A673 (cell line): ENCODE results near the gene ASIC3.

Experiments
- EZH2 ChIP-seq: fragments of 200-600 bp; sonication (generic); IDR thresholded peaks from 2 replicates; pipeline ENCODE4 v1.6.1; 2017; ENCODE audit warnings: borderline replicate concordance, low read depth, mild to moderate bottlenecking, mixed read lengths, antibody characterized with exemption, low read length; ENCODE audit not compliant: poor library complexity, severe bottlenecking
- TF ChIP-seq, protein P1 (sequence below): fragments of 300-800, 200-600 bp; sonication (generic); conservative IDR thresholded peaks from 2 replicates; pipeline ENCODE4 v1.5.1; 2017; ENCODE audit warnings: low read depth, mild to moderate bottlenecking, antibody characterized with exemption, low read length, moderate library complexity, mixed read lengths

DNA sequence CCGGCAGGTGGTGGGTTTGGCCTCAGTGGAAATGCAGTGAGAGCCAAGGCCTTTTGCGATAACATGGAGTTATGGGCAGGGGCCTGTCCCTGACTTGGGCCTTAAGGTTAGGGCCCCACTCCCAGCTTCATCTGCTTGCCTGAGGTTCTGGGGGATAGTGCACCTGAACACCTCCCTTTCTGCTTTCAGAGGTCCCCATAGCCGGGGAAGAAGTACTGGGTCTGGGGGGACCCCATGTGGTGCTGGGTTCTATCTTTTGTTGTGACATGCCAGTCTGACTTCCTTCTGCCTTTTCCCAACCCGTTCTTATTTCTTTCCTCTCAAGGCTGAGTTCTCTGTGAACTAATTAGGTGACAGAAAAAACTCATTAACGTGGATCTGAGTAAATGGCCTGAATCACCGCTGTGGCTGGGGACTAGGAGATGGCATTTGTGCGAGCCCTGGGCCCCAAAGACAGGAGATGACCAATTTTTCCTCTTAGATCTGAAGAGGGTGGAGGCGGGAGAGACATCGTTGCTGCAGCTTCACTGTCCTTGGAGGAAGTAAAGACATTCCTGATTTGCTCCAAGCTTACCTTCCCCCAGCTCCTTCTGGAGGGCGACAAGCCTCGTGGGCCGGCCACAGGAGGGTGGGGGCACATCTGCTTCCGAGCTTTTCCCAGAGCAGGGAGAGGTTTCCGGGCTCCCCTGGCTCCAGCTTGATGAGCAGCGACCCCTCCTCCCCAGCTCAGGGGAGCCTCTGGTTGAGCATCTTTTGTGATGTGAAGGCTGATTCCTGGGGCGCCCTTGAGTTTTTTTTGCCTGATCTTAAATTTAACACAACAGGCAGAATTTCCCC lies 39.9 kb downstream of the ASIC3 start:
- TF ChIP-seq, protein P1, sequence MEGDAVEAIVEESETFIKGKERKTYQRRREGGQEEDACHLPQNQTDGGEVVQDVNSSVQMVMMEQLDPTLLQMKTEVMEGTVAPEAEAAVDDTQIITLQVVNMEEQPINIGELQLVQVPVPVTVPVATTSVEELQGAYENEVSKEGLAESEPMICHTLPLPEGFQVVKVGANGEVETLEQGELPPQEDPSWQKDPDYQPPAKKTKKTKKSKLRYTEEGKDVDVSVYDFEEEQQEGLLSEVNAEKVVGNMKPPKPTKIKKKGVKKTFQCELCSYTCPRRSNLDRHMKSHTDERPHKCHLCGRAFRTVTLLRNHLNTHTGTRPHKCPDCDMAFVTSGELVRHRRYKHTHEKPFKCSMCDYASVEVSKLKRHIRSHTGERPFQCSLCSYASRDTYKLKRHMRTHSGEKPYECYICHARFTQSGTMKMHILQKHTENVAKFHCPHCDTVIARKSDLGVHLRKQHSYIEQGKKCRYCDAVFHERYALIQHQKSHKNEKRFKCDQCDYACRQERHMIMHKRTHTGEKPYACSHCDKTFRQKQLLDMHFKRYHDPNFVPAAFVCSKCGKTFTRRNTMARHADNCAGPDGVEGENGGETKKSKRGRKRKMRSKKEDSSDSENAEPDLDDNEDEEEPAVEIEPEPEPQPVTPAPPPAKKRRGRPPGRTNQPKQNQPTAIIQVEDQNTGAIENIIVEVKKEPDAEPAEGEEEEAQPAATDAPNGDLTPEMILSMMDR, result no peak
- no peak for TF ChIP-seq EZH2
